Activated CD8-positive, alpha-beta memory T cell treated with anti-CD3 and anti-CD28 coated beads for 36 hours (primary cell): ENCODE data around the gene IL20. TPM values are rescaled to one million over a fixed set of nuclear protein-coding genes. Genes with fewer than 3 reads are reported as not detected.

ENCODE experiments used
- CTCF ChIA-PET: fragments of 350-600 bp; sonication (Branson Sonifier 250); formaldehyde crosslinking; loops from one replicate; lab custom pipeline; 2021; ENCODE audit warnings: antibody characterized with exemption; lab: Charles Lee
- POLR2A ChIA-PET: fragments of 350-600 bp; sonication (Branson Sonifier 250); formaldehyde crosslinking; loops from one replicate; lab custom pipeline; 2021; ENCODE audit warnings: antibody characterized with exemption; lab: Charles Lee
- total RNA-seq, 2 experiments: library from RNA; stranded (reverse); gene quantifications; one replicate each; pipeline ENCODE4 v1.2.3, GENCODE V29; 2021

The IL20 gene
- total RNA-seq, 2 experiments from 2014 or later = not detected

DNA sequence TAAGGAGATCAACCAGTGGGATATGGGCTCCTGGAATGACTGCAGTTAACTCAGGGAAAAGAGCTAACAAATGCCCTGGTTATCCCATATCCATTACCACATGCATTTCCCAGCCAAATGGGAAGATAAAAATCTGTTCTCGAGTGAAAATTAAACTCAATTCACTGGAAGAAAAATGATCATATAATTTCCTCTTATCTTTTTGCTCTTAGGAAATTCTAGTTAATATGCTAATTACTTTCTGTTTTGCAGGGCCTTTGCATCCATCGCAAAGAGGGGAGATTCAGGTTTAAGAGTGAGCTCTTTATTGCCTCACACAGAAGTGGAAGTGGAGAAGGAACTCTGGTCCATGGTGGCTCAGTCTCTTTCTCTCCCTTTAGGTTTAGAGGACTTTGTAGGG is 28.0 kb downstream of the IL20 start:
- ChIA-PET CTCF (interaction anchor here (1.0 to 1.6 kb wide), 2 partner anchors 9 to 40 kb away, joined by 3 to 4 read pairs; no protein-coding TSS in a partner anchor), POLR2A (no interaction called here)

DNA sequence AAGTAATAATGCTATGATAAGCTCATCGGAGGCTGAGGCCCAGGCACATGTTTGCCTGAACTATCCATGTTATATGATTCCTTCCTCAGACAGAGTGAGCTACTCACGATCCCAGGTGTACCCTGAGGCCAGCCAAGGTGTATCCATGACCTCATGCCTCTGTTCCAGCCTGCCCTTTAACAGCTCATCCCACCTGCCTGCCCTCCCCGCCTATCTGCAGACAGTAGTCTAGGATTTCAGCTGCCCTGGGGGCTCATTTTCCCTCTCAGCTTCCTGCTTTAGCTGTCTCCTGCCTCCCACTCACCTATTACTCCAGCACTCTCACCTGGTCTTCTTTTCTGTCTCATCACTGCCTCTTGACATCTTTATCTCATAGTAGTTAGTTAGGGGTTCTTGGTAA is 29.9 kb downstream of the IL20 start:
- ChIA-PET POLR2A (no interaction called here), CTCF (interaction anchor here (0.7 to 1.2 kb wide), 2 partner anchors 10 to 14 kb away, joined by 3 read pairs; no protein-coding TSS in a partner anchor)

DNA sequence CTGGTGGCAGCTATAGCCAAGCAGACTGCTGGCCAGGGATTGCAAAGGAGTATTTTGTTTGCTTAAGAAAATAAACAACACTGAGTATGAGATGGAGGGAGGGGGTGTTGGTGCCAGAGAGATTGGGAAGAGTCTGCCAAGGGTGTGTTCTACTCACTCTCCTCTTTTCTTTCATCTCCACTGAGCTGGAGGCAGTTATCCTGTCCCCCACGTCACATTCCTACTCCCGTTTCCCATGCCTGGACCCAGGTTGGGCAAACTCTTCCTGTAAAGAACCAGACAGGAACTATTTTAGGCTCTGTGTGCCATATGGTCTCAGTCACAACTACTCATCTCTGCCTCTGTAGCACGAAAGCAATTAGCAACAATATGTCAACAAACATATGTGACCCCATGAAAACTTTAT is 30.4 kb downstream of the IL20 start:
- CTCF ChIA-PET = interaction anchor here (0.7 to 2.2 kb wide), 4 partner anchors 9 to 31 kb away, joined by 3 to 7 read pairs (median 3); partner anchors contain the start of gene IL20
- POLR2A ChIA-PET = no interaction called here

DNA sequence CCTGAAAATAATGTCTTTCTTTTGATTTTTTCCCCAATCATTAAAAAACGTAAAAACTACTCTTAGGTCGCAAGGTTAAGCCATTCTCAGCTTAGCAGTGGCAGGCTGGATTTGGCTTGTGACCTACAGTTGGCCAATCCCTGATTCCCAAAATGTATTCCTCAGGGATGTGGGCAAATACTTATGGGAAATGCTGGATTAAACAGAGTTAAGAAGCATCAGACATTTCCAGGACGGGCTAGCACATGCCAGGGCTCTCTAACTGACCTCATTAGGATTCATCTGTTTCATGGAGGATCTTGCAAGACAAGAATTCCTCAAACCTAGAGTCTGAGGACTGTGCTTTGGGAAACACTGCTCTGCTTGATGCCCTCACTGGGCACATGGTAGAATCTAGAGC is 30.8 kb downstream of the IL20 start:
- POLR2A ChIA-PET = no interaction called here
- CTCF ChIA-PET = interaction anchor here (1.0 to 2.2 kb wide), 2 partner anchors 15 to 31 kb away, joined by 3 to 7 read pairs; partner anchors contain the start of gene IL20

DNA sequence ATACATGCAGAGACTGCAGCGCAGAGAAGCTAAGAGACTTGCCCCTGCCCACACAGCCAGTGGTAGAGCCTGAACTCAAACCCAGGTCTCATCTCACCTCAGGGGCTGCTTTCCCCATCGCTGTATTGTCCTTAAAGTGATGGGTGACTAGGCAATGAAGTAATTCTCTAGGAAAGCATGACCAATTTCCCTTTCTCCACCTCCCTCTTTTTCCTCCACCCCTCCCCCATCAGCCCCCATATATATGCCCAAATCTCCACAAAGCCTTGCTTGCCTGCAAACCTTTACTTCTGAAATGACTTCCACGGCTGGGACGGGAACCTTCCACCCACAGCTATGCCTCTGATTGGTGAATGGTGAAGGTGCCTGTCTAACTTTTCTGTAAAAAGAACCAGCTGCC is 31.8 kb downstream of the IL20 start, which contains the start of gene IL24:
Gene IL24 (plus strand): TSS at position 269 of the 400 bp plus-strand sequence. CDS start 390 bp downstream, outside the sequence.
- POLR2A ChIA-PET = interaction anchor here (1.2 to 1.4 kb wide), 2 partner anchors 12 to 28 kb away, joined by 3 to 7 read pairs; no protein-coding TSS in a partner anchor
- CTCF ChIA-PET = interaction anchor here (1.0 to 2.2 kb wide), 3 partner anchors 9 to 32 kb away, joined by 3 to 7 read pairs (median 5); partner anchors contain the start of gene IL20

DNA sequence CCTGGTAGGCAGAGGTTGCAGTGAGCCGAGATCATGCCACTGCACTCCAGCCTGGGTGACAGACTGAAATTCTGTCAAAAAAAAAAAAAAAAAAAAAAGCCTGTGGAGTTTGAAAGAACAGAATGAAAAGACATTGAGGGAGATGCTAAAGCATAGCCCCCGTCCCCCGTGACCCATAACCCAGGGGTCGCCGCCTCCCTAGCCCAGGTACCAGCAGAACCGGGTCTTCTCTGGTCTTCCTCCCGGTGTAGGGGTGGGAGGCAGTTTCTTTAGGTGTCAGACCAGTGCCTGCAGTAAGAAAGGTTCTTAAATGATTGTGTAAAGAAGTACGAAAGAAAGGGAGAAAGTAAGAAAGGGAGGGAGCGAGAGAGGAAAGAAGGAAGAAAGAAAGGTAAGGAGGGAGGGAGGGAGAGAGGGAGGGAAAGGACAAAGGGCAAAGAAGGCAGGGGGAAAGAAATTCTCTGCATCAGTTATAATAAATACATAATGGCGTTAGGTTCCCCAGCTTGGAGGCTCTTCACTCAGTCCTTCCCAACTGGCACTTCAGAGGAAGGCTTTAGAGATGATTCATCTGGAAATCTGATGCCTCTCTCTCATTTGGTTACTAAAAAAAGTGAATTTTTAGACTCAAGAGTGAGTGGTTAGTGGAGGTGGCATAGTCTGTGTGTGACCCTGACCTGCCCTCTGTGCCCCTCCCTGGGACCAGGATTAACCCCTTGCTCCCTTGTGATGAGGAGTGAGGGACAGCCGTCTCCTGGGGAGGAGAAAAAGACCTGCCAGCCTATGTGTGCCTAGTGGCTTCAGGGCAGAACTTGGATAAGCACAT is 32.9 kb downstream of the IL20 start:
- ChIA-PET POLR2A (interaction anchor here (1.2 to 1.4 kb wide), 2 partner anchors 11 to 27 kb away, joined by 3 to 7 read pairs; no protein-coding TSS in a partner anchor), CTCF (no interaction called here)

DNA sequence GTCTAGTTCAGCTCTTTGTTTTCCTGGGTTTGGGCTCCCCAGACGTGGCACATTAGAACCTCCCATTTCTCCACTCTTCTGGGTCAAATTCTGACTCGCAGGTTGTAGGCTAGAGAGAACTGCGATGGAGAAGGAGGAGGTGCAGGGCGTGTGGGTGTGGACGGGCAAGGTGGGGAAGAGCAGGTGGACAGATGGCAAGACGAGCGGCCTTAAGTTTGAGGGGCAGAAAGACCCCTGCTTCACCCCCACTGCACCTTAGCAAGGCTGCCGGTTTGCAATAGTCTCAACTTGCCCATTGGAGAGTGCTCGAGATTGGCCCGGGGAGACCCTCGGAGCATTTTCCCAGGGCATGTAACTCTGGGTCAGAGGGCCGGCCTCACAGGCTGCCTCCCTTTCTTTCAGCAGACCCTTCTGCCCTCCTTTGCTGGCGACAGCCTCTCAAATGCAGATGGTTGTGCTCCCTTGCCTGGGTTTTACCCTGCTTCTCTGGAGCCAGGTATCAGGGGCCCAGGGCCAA is 33.5 kb downstream of the IL20 start:
- ChIA-PET CTCF (interaction anchor here (2.6 kb wide), 1 partner anchor 13 kb away, joined by 9 read pairs; no protein-coding TSS in a partner anchor), POLR2A (no interaction called here)

DNA sequence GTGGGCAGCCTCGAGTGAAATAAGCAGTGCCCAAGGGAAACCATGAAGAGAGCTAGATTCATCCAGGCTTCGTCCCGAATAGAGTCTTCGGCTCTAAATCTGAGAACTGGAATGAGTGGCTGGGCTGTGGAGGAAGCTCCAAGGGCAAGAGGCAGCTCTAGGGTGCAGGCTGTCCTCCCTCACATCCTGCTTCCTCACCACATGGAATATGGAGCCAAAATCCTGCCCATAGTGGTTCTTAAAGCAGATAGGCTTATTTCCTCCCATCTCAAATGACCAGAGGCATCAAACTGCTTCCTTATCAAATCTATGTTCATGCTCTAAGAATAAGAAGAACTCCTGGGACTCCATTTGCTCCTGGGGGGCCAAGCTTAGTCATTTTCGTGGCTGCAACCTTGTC is 34.3 kb downstream of the IL20 start:
- POLR2A ChIA-PET = interaction anchor here (1.3 kb wide), 1 partner anchor 9 kb away, joined by 4 read pairs; no protein-coding TSS in a partner anchor
- CTCF ChIA-PET = interaction anchor here (2.6 kb wide), 1 partner anchor 12 kb away, joined by 9 read pairs; no protein-coding TSS in a partner anchor

DNA sequence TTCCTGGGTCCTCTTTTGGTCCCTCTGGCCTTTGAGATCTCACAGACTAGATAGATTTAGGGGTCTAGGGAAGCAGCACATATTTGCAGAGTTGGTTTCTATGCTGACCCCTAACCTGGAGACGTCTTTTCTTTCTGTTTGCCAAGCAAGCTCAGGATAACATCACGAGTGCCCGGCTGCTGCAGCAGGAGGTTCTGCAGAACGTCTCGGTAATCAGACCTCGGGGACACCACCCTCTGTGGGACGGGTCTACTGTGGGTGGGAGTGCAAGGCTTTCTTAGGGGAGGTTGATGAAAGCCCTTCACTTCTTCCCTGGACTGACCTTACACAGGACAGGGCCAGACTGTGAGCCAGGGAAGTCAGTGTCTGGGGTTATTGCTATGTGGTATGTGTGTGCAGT is 34.7 kb downstream of the IL20 start:
- CTCF ChIA-PET = interaction anchor here (2.6 kb wide), 1 partner anchor 12 kb away, joined by 9 read pairs; no protein-coding TSS in a partner anchor
- POLR2A ChIA-PET = interaction anchor here (1.3 kb wide), 1 partner anchor 9 kb away, joined by 4 read pairs; no protein-coding TSS in a partner anchor

DNA sequence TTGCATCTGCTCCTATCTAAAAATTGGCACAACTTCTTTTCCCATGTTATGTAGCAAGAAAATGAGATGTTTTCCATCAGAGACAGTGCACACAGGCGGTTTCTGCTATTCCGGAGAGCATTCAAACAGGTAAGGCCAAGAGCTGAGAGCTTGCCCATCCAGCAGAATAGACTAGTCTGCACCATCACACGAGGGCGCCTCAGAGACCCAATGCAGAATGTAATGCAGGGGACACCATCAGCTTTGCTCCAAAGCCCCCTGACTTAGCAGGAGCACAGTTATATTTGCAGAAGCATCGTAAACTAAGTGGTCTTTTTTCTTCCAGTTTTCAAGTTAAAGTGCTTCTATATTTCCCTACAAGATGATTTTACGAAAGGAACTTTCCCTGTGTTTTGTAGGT is 36.5 kb downstream of the IL20 start:
- POLR2A ChIA-PET = no interaction called here

DNA sequence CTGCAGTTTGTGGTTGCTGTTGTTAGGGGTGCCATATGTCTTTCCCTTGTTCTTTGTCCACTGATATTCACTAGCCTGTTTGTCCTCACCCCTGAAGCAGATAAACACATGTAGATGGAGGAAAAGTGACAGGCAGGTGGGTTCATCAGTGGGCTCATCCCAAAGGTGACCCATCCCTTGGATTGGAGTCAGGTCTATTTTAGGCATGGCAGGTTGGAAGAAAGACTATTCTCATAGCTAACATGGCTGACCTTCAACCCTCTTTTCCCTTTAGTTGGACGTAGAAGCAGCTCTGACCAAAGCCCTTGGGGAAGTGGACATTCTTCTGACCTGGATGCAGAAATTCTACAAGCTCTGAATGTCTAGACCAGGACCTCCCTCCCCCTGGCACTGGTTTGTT is 37.3 kb downstream of the IL20 start:
- POLR2A ChIA-PET = no interaction called here

More for the DNA sequence above, 36.5 kb downstream of the IL20 start:
- CTCF ChIA-PET = interaction anchor here (2.6 kb wide), 1 partner anchor 10 kb away, joined by 9 read pairs; no protein-coding TSS in a partner anchor

DNA sequence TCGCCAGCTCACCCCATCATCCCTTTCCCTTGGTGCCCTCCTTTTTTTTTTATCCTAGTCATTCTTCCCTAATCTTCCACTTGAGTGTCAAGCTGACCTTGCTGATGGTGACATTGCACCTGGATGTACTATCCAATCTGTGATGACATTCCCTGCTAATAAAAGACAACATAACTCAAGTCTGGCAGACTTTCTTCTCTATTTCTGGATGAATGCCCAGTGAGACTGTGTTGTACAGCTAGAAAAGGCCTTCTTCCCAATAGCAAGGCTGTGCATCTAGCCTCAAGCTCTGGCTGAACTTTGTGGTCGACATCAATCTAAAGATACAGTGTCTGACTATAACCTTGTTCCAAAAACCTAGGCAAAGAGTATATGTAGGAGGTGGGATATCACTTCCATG is 38.3 kb downstream of the IL20 start:
- ChIA-PET POLR2A (no interaction called here), CTCF (interaction anchor here (0.6 to 2.7 kb wide), 3 partner anchors 9 to 177 kb away, joined by 3 to 7 read pairs (median 3); partner anchors contain the start of gene IL20)

More for the DNA sequence above, 37.3 kb downstream of the IL20 start:
- CTCF ChIA-PET = interaction anchor here (1.2 to 2.7 kb wide), 2 partner anchors 10 to 38 kb away, joined by 3 to 7 read pairs; partner anchors contain the start of gene IL20

DNA sequence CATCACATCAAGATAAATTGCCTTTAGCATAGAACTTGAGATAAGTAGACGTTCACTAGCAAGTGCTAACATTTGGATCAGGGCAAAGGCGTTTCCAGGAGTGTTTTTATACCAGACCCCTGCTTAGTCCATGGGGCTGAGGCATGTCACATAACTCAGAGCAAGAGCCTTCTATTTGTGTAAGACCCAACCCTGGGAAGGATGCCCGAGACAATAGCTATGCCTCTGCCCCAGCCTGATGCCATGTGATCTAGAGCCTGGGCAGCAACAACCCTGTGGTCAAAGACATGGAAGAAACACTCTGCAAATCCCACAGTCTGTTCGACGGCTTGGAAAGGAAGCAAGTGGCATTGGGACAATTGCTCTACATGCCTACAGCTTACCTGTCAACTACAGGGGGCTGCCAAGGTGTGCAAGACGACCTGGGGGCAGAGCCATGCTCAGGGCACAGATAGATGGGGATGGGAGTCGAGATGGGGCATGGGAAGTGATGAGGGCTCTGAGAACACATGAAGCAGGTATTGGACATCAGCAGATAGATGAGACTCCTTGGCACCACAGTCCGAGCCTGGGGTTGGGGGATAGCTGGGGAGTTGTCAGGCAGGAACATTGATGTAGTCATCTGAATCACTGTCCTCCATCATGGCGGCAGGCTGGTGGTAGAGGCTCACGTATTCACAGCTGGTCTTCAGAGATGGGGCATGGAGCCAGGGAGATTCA is 39.2 kb downstream of the IL20 start:
- CTCF ChIA-PET = interaction anchor here (1.2 to 3.0 kb wide), 4 partner anchors 9 to 170 kb away, joined by 3 to 12 read pairs (median 6); partner anchors contain the start of gene IL20
- POLR2A ChIA-PET = no interaction called here

DNA sequence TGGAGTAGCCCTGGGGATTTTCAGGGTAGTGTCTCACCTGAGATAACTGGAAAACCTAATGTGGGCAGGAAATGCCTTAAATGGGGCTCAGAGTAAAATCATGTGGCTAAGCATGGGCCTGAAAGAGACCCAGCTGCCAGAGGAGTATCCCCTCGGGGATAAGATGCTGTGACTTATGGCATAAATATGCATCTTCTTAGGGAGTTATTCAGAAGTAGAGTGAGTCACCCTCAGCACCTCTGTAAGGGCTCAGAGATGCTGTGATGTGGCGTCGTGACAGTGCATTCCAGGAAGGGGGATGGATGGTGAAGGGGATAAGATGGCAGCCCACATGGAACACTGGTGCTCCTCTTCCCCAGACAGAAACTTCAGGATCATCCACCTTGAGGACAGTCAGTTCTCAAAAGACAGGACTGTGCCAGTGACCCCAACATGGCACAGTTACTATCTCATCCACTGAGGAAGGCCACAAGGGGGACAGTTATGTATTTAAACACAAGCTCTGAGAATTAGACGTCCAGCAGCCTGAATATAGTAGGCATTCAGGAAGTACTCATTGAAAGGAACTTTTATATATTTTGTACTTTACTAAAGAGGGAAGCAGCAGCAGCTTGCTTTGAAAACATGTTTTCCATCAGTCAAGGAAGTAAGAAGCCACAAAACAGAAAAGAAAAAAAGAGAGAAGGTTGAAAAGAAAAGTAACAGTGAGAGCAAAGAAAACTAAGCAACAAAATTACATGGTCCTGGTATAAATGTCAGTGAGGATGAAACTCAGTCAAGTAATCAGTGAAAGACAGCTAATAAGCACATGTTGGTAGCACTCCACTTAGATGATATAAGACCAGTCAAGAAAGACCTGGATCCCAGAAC is 40.1 kb downstream of the IL20 start:
- CTCF ChIA-PET = interaction anchor here (1.1 to 3.0 kb wide), 11 partner anchors 8 to 179 kb away, joined by 3 to 12 read pairs (median 5); partner anchors contain the start of genes IL20 and IL24
- POLR2A ChIA-PET = interaction anchor here (0.7 kb wide), 1 partner anchor 17 kb away, joined by 3 read pairs; no protein-coding TSS in a partner anchor

DNA sequence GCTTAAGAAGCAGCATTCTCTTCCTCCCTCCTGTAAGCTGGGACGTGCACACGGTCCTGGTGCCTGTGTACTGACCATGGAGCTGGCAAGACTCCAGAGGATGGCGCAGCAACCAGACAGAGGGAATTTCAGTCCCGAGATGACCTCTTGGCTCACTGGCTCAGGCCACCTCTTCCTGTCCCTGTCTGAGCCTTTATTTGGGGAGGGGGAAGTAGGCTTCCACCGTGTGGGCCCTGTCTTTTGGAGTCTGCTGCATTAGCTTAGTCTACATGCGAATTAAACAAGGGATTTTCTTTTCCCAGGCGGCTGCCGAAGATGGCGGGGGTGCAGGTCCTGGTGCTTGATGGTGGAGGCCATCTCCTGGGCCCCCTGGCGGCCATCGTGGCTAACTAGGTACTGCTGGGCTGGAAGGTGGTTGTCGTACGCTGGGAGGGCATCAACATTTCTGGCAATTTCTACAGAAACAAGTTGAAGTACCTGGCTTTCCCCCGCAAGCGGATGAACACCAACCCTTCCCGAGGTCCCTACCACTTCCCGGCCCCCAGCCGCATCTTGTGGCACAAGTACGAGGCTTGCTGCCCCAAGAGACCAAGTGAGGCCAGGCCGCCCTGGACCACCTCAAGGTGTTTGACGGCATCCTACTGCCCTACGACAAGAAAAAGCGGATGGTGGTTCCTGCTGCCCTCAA is 42.0 kb downstream of the IL20 start:
- POLR2A ChIA-PET = interaction anchor here (0.6 kb wide), 2 partner anchors 106 to 124 kb away, joined by 3 to 4 read pairs; no protein-coding TSS in a partner anchor
- CTCF ChIA-PET = interaction anchor here (1.2 to 2.4 kb wide), 6 partner anchors 23 to 181 kb away, joined by 3 to 17 read pairs (median 6); no protein-coding TSS in a partner anchor

DNA sequence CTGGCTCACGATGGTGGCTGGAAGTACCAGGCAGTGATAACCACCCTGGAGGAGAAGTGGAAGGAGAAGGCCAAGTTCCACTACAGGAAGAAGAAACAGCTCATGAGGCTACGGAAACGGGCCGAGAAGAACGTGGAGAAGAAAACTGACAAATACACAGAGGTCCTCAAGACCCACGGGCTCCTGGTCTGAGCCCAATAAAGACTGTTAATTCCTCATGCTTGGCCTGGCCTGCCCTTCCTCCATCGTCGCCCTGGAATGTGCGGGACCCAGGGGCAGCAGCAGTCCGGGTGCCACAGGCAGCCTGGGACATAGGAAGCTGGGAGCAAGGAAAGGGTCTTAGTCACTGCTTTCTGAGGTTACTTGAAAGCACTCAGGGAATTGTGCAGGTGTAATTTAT is 42.6 kb downstream of the IL20 start:
- CTCF ChIA-PET = interaction anchor here (0.9 to 2.1 kb wide), 7 partner anchors 22 to 183 kb away, joined by 3 to 17 read pairs (median 4); no protein-coding TSS in a partner anchor
- POLR2A ChIA-PET = no interaction called here
